Peyer's patch (tissue), 4 donors: ENCODE results near the gene FAM204A. TPM values are rescaled to one million over a fixed set of nuclear protein-coding genes. Genes with fewer than 3 reads are reported as not detected.
A peak's percentile ranks its signal among the peaks of the same experiment; 100 is the strongest.

Experiments used
- DNase-seq, 3 donors: peaks; one replicate each; pipeline ENCODE4 v3.0.0-alpha.2; 2017 to 2019
- H3K27ac ChIP-seq, 4 donors: fragments of 200-600 bp; sonication (generic); one replicate each; pipeline ENCODE4 v1.5.1; 2016 to 2019
- H3K27me3 ChIP-seq, 2 donors: fragments of 200-600 bp; sonication (generic); one replicate each; pipeline ENCODE4 v1.5.1; 2019
- H3K36me3 ChIP-seq, 3 donors: fragments of 200-600 bp; sonication (generic); one replicate each; pipeline ENCODE4 v1.5.1; 2016 to 2019
- H3K4me1 ChIP-seq, 4 donors: fragments of 200-600 bp; sonication (generic); one replicate each; pipeline ENCODE4 v1.5.1; 2016 to 2019
- H3K4me3 ChIP-seq, 4 donors: fragments of 200-600 bp; sonication (generic); 1 replicate in 3 of 4; 2 replicates in 1 of 4; pipeline ENCODE4 v1.5.1; 2016 to 2019; ENCODE audit warnings: mild to moderate bottlenecking in 1 of 4
- H3K9me3 ChIP-seq, 4 donors: fragments of 200-600 bp; sonication (generic); one replicate each; pipeline ENCODE4 v1.5.1; 2016 to 2019; ENCODE audit warnings: mild to moderate bottlenecking in 1 of 4
- CTCF ChIP-seq, 6 experiments: fragments of 450-650 bp in 4 of 6; fragments of 200-600 bp in 2 of 6; sonication (generic) in 1 of 6; IDR thresholded peaks; one replicate each; pipeline ENCODE4 v1.5.1; 2017 to 2019; ENCODE audit warnings: antibody characterized with exemption in 6 of 6, mild to moderate bottlenecking in 3 of 6, moderate library complexity in 1 of 6
- POLR2A ChIP-seq, 2 donors: fragments of 450-650 bp; IDR thresholded peaks; one replicate each; pipeline ENCODE4 v1.5.1; 2017; ENCODE audit warnings: antibody characterized with exemption in 2 of 2, mild to moderate bottlenecking in 2 of 2, moderate library complexity in 2 of 2
- total RNA-seq, 4 donors: library from RNA; depleted of rRNA; stranded (reverse); fragments of >200 nt; gene quantifications; one replicate each; pipeline ENCODE4 v1.1.0, GENCODE V29; 2016

Gene FAM204A
- total RNA-seq, 4 donors from 2014 or later: 18.4 to 68.5 (median 23.8) TPM

GRCh38 chr10:118307859-118308258, 34.3 kb downstream of the FAM204A start:
- TF ChIP-seq CTCF (IDR thresholded peaks at IDR 0.05) (no peak), POLR2A (IDR thresholded peaks at IDR 0.05) (no peak)
- peak overlapping the region in 1 of 4 donors; percentile 3 for H3K27ac ChIP-seq

DNA sequence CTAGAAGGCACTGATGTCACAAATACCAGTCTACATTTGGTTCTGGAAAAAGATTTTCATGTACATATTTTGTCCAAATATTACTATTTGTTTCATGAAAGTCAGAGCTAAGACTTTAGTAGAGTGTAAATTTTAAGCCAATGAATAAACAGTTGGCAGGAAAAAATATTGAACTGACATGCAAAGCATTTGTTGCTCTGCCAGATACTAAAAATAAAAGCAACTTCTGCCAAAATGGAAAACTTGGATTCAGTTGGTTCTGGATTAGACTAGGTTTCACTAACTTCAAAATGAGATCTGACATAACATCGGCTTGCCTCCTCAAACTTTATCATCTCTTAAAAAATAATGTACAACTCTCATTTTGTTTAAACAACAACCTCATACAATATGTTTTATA, 34.9 kb downstream of the FAM204A start:
- no peak for TF ChIP-seq CTCF (IDR thresholded peaks at IDR 0.05)
- no peak for TF ChIP-seq POLR2A (IDR thresholded peaks at IDR 0.05)
- Histone ChIP-seq H3K9me3 (no peaks in the 10 kb centered on the region), H3K27ac (no peak overlapping the region), H3K27me3 (no peaks in the 10 kb centered on the region), H3K4me1 (peaks cover 0 to 6% (median 0%) of the 10 kb centered on the region in 4 donors), H3K4me3 (no peak overlapping the region), H3K36me3 (peaks cover 0 to 33% (median 0%) of the 10 kb centered on the region in 3 donors)
- DNase-seq: no peak

More at GRCh38 chr10:118307859-118308258, 34.3 kb downstream of the FAM204A start:
- H3K9me3 ChIP-seq: no peaks in the 10 kb centered on the region
- no peak overlapping the region for H3K4me3 ChIP-seq
- no peak for DNase-seq
- peaks cover 0 to 37% (median 0%) of the 10 kb centered on the region in 3 donors for H3K36me3 ChIP-seq
- no peaks in the 10 kb centered on the region for H3K27me3 ChIP-seq
- H3K4me1 ChIP-seq: peaks cover 0 to 6% (median 0%) of the 10 kb centered on the region in 4 donors

- no peak for DNase-seq
- Histone ChIP-seq H3K27ac (no peak overlapping the region), H3K27me3 (no peaks in the 10 kb centered on the region), H3K9me3 (no peaks in the 10 kb centered on the region), H3K36me3 (peaks cover 0 to 22% (median 0%) of the 10 kb centered on the region in 3 donors), H3K4me3 (no peak overlapping the region), H3K4me1 (peaks cover 0 to 6% (median 0%) of the 10 kb centered on the region in 4 donors)
- TF ChIP-seq POLR2A (IDR thresholded peaks at IDR 0.05) (no peak), CTCF (IDR thresholded peaks at IDR 0.05) (no peak)
Observed at GRCh38 chr10:118305730-118306129, 36.4 kb downstream of the FAM204A start.

DNA sequence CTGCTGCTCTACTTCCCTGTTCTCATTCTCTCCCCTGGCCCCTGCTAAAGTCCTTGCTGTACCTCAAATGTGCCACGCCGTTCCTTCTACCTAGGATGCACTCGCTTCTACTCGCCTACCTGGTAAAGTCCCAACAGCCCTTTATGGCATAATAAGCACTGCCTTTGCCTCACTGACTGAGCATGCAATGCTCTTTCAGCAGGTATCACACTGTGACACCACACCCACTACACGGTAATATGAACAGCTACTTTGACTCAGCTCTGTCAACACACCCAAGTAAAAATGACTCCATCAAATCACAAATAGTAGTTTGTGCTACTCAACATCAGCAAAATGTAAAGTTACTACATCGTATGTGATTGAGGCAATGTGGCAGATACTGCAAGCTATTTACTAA, 37.6 kb downstream of the FAM204A start:
- Histone ChIP-seq H3K27ac (no peak overlapping the region), H3K9me3 (no peaks in the 10 kb centered on the region), H3K4me1 (peaks cover 0 to 6% (median 0%) of the 10 kb centered on the region in 4 donors), H3K4me3 (no peak overlapping the region), H3K27me3 (no peaks in the 10 kb centered on the region), H3K36me3 (peaks cover 0 to 11% (median 0%) of the 10 kb centered on the region in 3 donors)
- no peak for DNase-seq
- TF ChIP-seq CTCF (IDR thresholded peaks at IDR 0.05) (no peak), POLR2A (IDR thresholded peaks at IDR 0.05) (no peak)

GRCh38 chr10:118301211-118301610, 40.9 kb downstream of the FAM204A start:
- peaks cover 0 to 6% (median 0%) of the 10 kb centered on the region in 4 donors for H3K4me1 ChIP-seq
- no peaks in the 10 kb centered on the region for H3K36me3 ChIP-seq
- H3K9me3 ChIP-seq: no peaks in the 10 kb centered on the region
- H3K4me3 ChIP-seq: no peak overlapping the region
- DNase-seq: no peak
- no peak for TF ChIP-seq POLR2A (IDR thresholded peaks at IDR 0.05)
- TF ChIP-seq CTCF (IDR thresholded peaks at IDR 0.05): no peak
- no peaks in the 10 kb centered on the region for H3K27me3 ChIP-seq
- H3K27ac ChIP-seq: no peak overlapping the region

DNA sequence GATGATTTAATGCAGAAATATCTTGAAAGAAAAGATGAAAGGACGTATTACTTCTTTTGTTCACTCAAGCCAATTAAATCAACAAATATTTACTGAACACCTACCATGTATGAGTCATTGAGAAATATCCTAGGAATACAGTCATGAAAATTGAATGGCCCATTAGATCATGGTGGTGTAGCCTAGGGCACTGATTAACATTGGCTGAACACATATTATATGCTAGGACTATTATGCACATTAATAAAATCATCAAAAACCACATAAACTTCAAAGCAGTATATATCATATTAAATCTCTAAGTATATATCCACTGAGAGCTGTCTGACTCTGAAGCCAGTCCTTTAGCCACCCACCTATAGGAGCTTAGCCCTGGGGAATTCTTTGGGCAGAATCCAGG, 41.8 kb downstream of the FAM204A start:
- TF ChIP-seq POLR2A (IDR thresholded peaks at IDR 0.05) (no peak), CTCF (IDR thresholded peaks at IDR 0.05) (no peak)
- Histone ChIP-seq H3K36me3 (no peaks in the 10 kb centered on the region), H3K9me3 (no peaks in the 10 kb centered on the region), H3K4me3 (no peak overlapping the region), H3K27me3 (no peaks in the 10 kb centered on the region), H3K27ac (no peak overlapping the region), H3K4me1 (no peaks in the 10 kb centered on the region)
- DNase-seq: no peak
